GM18505 (cell line): ENCODE measurements around the gene ACTL7B.
"Not testable (repeated sequence)": the region's sequence is repeated elsewhere in the genome, so short reads cannot be mapped to it uniquely, and the experiment has no call there.

ENCODE experiments used
- ATAC-seq: cut with Tn5 transposase; IDR thresholded peaks from one replicate; pipeline ENCODE4 v1.9.1; 2021; ENCODE audit not compliant: unreplicated experiment
- POLR2A ChIP-seq: IDR thresholded peaks from 4 replicates; pipeline ENCODE4 v1.6.1; 2011; ENCODE audit warnings: borderline replicate concordance; ENCODE audit not compliant: insufficient read depth, insufficient read length; ENCODE audit errors: extremely low read depth

Gene ACTL7B

DNA sequence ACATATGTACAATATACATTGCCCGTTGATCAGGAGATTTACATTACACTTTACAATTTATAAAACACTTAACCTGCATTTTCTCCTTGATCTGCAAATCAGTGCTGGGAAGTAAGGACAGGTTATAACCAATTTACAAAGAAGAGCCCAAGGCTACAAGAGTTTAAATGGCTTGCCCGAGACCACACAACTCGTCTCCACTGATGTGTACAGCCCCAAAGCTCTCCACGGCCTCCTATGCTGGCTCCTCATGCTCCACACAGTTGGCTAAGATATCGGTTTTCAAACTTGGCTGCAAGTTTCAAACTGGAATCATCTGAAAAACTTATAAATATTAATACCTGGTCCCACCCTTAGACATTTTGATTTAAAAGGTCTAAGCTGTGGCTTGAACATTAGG, 10.3 kb downstream of the ACTL7B start:
- no peak for TF ChIP-seq POLR2A
- no peak for ATAC-seq

DNA sequence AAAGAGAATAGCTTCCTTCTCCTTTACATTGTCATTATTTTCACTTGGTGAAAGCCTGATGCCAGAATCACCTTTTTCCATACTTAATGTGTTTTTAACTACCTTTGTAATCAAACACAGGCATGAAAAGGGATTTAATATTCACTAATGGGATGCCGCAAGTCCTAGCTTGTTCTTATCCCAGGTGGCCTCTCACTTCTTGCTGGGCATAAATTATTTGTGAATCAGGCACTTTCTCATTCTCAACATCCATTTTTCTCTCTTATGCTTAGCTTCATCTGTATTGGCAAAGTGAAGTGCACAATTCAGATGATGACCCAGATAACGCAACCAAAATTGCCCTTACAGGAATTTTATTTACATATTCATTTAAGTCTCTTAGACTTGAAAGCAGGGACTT, 10.9 kb downstream of the ACTL7B start:
- TF ChIP-seq POLR2A, result no peak
- ATAC-seq, result no peak

DNA sequence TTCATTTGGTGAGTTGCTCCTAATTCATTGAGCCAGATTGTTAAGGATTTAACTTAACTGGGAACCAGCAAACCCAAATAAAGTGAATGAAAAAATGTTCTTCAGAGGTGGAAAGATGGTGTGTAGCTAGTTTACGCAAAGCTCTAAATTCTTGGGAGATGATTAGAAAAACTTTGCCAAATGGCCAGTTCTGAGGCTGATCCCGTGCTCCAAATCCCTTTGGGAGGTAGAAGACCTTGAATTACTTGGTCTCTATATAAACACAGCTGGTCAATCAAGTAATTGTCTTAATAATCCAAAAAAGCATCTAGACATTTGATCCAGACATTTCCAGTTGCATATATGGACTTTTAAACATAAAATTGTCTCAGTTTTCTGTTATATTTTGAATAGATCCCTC, 11.4 kb downstream of the ACTL7B start:
- no peak for ATAC-seq
- TF ChIP-seq POLR2A, result no peak

GRCh38 chr9:108842610-108843295, 13.0 kb downstream of the ACTL7B start:
- ATAC-seq, result no peak
- TF ChIP-seq POLR2A, result no peak

GRCh38 chr9:108839561-108839960, 16.2 kb downstream of the ACTL7B start:
- ATAC-seq, result not testable (repeated sequence)

- ATAC-seq, result no peak
- TF ChIP-seq POLR2A, result no peak
These were observed 17.8 kb downstream of the ACTL7B start for GRCh38 chr9:108838017-108838416.

- no peak for ATAC-seq
- TF ChIP-seq POLR2A, result no peak
These were observed 18.3 kb downstream of the ACTL7B start for GRCh38 chr9:108837530-108837929.

DNA sequence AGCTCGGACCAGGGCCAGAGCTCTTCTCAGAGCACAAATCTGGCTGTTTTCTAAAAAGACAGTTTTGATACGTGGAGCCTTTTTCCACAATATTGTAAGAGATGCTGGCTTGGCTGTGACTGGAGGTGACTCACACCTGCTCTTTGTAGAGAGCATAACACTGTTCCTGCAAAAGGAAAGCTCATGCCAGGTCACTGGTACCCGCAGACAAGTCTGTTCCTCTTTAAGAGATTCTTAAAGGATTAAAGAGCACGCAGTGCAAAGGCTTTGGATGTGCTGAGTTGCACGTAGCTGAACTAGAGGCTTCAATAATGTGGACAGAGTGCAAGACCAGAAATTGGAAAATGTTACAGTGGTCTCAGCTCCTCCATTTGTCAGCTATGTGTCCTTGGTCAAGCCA, 19.0 kb downstream of the ACTL7B start:
- ATAC-seq, result no peak
- no peak for TF ChIP-seq POLR2A

DNA sequence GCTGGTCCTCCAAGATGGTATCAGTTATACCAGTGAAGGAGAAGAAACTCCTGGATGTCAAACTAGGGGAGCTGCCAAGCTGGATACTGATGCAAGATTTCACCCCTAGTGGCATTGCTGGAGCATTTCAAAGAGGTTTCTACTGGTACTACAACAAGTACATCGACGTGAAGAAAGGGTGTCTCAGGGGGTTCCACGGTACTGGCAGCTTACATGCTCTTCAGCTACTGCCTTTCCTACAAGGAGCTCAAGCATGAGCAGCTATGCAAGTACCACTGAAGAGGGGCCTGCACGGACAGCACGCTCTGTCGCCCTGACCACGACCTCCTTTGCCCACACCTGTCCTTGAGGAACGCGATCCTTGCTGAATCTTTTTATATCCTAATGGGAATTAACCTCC, 19.5 kb downstream of the ACTL7B start:
- ATAC-seq, result no peak
- no peak for TF ChIP-seq POLR2A

DNA sequence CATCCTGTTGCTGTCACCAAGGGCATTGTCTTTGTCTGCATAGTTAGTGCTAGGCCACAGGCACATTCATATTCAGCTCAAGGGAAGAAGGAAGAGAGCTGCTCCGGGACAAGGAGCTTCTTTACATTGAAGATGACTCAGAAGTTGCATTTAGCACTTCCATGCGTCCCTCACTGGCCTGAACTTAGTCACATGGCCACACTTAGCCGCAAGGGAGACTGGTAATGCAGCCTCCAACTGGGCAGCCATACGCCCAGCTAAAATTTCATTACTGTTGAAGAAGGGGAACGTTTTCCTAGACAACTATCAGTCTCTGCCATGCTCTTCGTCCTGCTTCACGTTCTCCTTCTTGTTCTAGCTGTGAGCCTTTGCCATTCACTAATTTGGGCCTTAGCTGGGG, 20.0 kb downstream of the ACTL7B start:
- ATAC-seq, result no peak
- no peak for TF ChIP-seq POLR2A

DNA sequence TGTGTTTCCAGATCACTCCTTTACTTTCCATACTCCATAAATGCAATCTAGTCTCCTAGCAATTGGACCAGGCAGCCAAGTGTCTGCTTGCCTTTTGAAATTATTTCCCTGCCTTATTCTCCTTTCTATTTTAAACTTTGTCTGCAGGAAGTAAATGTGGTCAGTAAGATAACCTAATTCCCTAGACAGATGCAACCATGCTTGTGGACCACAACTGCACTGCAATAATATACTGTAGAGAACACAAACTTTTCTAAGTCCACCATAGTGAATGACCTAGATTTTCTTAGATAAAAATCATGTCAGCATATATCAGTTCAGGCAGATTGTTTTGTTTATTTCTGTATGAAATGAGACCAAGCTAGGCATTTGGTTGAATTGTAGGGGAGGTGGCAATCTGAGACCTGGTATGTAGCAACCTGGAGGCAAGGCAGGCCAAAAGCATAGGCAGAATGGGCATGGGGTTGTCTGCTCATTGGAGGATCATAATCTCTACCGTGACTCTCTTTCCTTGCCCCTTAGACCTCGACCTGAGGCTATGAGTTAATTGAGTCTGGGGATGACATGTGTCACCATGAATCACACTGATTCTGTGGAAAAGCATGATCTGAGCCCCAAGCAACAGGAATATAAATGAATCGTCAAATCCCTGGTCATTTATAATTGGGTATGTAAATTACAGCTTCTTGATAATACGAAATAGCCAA, 20.7 kb downstream of the ACTL7B start:
- TF ChIP-seq POLR2A, result no peak
- ATAC-seq, result no peak

GRCh38 chr9:108832179-108832500, 23.6 kb downstream of the ACTL7B start:
- ATAC-seq, result no peak
- TF ChIP-seq POLR2A, result no peak

GRCh38 chr9:108831496-108832178, 24.1 kb downstream of the ACTL7B start:
- no peak for TF ChIP-seq POLR2A
- ATAC-seq, result no peak

GRCh38 chr9:108830272-108830671, 25.5 kb downstream of the ACTL7B start:
- TF ChIP-seq POLR2A, result no peak
- ATAC-seq, result no peak
